SIG-M5 (cell line): Measurements from ENCODE around the gene LRRC42.

Experiments used
- DNase-seq: peaks from one replicate; lab custom pipeline; 2025; lab: John Stamatoyannopoulos, UW

Gene LRRC42, protein sequence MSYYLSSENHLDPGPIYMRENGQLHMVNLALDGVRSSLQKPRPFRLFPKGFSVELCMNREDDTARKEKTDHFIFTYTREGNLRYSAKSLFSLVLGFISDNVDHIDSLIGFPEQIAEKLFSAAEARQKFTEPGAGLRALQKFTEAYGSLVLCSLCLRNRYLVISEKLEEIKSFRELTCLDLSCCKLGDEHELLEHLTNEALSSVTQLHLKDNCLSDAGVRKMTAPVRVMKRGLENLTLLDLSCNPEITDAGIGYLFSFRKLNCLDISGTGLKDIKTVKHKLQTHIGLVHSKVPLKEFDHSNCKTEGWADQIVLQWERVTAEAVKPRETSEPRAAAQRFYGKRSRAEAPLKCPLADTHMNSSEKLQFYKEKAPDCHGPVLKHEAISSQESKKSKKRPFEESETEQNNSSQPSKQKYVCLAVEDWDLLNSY

DNA sequence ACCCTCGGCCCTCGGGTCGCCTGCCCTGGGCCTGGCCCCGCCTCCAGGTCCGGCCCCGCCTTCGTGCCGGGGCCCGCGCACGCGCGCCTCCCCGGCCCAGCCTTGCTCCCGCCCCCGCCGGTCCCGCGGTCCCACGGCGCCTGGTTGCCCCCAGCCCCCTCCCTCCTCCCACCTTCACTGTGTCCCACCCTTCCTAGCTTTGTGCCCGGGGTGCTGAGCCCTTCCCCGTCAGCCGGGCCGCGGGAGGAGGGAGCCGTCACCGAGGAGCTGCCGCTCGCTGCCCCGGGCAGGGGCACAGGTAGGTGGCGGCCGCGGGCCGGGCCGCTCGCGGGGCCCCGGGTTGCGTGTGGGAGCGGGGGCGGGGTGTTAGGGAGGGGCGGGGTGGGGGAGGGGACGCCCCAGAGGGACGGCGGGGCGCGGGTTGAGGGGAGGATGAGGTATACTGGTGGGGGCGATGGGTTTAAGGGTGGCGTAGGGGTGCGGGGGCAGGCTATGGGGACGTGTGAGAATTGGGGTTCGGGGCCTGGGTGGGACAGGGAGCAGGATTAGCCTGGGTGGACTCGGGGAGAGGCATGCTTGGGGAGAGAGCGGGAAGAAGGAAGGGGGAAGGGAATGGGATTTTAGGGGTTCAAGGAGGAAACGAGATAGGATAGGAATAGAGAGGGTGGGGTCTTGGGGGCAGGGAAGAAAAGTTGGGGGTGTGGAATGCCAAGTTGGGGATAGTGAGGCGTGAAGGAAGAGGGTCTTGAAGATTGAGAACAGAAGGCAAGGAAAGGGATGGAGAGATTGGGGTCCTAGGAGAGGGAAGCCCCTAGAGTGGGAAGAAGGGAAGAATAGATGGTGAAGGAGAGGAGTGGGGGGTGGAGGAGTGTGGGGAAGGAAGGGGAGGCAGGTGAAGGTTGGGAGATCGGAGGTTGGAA lies at the start of gene LRRC42:
Gene LRRC42, plus strand, starts transcription at position 99 of the 920 bp plus-strand sequence. CDS start 5,650 bp downstream, outside the sequence.
- no peak for DNase-seq

DNA sequence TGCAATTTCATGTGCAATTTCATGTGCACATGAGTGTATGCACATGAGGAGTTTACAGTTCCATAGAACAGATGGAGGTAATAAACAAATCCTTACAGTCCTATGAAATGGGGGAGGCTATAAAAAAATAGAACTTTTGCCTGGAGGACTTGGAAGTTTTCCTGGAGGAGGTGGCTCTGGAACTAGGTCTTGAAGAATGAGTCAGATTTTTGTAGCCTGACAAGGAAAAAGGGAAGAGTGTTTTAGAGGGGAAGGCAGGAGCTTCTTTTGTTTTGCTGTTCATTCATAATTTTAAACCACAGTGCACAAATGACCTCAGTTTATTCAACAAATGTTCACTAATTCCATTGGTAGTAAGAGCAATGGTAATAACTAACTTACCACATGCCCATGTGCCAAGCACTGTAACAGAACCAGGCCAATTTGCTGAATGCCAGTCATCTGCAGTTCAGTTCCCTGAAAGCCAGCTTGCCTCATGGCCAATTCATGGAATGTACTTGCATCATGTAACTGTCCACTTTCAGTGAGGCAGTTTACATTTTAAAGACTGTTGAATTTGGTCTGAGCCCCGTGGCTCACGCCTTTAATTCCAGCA lies 49.4 kb upstream of the LRRC42 start:
- no peak for DNase-seq

DNA sequence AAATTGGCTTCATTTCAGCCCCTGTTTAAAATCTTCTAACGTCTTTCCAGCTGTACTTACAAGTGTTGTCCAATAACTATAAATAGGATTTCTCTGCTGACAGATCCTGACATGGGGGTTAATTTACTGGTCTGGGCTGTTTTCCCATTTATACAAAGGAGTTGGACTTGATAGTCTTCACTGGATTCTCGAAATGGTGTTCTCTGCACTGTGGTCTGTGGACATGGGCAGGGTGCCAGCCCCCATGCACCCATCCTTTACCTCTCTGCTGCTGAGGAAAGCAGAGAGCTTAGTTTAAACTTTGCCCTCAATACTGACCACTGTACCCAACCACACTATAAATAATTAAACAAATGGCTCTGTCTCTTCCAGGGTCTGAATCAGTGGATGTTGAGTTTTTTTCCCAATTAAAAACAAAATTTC lies 46.9 kb upstream of the LRRC42 start:
- DNase-seq = no peak

DNA sequence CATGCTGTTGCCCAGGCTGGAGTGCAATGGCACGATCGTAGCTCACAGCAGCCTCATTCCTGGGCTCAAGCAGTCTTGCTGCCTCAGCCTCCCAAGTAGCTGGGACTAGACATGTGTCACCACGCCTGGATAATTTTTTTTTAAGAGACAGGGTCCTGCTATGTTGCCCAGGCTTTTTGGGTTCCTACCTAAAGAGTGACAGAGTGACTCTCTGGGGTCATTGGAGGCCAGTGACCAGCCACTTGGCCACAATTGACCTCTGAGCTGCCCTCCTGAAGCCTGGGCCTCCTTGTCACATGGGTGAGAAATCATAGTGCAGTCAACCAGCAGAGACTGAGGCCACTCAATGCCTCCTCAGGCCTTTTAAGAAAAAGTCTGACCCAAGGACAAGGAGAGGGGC lies 46.4 kb upstream of the LRRC42 start:
- DNase-seq = no peak

DNA sequence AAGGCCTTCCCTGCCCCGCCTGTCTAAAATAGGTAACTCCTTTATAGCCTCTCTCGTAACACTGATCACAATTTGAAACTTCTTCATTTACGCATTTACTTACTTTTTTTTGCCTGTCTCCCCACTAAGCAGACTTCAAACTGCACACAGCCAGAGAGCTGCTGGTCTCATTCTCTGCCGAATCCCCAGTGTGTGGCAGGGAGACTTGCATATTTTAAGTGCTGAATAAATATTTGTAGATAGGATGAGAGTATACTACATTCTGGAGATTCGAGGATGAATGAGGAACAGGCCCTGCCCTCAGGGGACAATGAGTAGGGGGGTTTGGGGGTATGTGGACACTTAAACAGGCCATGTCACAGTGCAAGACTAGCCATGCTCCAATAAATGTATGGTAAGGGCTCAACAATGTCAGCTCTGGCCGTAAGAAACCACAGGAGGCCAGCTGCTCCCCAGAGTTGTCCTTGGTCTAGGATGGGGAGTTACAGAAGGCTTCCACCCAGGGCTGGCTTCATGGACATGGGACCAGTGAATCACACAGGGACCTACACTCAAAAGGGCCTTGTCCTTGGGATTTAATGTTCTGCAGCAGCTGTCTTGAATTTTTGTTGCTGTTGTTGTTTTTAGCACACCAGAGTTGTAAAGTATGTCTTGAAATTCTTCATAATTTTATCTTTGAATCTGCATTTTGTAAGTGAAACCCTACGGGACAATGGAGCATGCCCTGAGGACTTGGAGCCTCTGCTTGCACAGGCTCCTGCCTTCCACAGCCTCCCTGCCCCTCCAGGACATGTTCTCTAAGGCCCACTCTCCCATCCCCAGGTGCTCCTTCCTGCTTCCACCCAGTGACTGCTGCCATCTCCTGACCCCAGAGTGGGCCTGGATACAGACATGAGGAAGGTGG lies 43.7 kb upstream of the LRRC42 start:
- no peak for DNase-seq

DNA sequence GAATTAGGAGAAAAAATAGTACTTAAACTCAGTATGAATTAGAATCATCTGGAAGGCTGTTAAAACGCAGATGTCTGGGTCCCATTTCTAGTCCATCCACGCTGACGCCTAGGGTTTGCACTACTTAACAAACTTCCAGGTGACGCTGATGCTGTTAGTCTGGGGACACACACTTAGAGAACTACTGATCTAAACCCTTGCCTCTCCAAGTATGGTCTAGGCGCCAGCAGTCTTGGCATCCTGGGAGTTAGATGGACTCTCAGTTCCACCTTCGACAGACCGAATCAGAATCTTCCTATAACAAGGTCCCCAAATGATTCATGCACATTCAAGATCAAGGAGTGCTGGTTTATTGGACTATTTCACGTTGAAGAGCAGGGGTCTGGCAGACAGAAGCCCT lies 40.6 kb upstream of the LRRC42 start:
- DNase-seq = no peak

DNA sequence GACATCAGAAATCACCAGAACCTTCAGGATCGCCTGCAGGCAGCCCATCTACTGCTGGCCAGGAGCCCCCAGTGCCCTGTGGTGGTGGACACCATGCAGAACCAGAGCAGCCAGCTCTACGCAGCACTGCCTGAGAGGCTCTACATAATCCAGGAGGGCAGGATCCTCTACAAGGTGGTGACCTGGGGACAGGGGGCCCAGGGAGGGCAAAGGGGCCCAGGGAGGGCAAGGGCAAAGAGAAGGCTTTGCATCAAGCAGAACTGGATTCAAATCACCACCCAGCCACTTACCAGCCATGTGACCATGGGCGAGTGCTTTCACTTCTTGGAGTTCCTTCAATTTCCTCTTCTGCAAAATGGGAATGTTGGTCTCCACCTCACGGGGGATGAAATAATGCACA lies 40.0 kb upstream of the LRRC42 start:
- DNase-seq = no peak

DNA sequence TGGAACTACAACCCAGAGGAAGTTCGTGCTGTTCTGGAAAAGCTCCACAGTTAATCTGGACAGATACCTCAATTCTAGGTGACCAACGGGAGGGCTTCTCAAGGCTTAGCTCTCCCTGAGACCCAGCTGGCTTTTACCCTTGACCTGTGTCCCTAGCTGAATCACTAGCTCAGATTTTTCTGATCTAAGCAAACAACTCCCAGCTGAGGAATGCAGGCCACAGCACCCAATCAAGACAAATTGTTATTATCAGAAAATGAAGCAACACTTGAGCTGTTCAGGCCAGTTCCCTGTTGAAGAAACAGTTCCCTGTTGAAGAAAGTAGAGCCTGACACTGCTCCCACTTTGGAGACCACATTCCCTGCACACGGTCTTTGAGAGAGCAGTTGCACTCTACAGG lies 36.2 kb upstream of the LRRC42 start:
- no peak for DNase-seq

DNA sequence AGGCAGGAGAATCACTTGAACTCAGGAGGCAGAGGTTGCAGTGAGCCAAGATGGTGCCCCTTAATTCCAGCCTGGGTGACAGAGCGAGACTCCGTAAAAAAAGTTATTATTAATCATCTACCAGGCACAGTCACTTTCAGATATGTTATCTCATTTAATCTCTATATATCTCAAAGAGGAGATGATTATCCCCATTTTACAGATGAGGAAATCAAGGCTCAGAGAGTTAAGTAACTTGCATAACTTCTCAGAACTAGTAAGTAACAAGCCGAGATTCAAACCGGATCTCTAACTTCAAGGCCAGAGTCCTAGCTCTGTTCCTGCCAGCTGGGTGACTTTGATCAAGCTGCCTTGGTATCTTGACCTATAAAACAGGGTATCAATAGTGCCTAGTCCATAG lies 34.7 kb upstream of the LRRC42 start:
- no peak for DNase-seq

DNA sequence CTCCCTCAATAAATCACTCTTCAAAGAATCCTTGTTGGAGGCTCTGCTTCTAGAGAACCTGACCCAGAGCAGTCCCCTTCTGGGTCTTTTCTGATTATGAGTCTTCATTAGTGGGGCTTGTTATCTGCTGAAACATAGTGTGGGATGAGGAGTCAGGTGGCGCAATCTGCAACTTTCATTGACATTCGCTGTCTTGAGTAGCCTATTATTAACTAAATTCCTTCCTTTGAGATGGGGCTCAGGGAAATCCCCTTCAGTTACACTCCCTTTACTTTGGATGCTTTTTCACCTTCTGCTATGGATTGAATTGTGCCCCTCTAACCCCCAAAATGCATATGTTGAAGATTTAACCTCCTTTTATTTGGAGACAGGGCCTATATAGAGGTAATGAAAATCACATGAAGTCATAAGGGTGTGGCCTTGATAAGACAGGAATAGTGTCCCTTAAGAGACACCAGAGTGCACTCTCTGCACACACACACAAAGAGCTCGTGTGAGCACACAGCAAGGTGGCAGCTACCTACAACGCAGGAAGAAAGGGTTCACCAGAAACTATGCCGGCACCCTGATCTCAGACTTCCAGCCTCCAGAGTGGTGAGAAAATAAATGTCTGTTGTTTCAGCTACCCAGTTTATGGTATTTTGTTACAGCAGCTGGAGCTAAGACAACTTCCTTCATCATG lies 32.7 kb upstream of the LRRC42 start:
- DNase-seq = no peak

DNA sequence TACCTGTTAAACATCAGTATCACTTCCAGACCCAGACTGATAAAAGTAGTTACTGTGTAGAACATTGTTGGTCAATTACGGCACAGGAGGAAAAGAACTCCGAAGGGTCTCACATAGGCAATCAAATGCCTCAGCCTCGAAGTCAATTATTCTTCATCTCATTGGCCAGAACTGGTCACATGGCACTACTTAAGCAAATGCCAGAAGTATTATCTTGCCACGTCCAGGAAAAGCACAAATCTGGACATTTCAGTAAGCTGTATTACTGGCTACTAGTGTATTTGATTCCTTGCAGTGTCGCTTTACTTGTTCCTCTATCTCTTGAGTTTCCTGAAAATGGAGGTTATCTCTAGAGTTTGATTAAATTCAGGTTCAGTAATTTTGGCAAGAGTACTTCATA lies 27.8 kb upstream of the LRRC42 start:
- DNase-seq = no peak

DNA sequence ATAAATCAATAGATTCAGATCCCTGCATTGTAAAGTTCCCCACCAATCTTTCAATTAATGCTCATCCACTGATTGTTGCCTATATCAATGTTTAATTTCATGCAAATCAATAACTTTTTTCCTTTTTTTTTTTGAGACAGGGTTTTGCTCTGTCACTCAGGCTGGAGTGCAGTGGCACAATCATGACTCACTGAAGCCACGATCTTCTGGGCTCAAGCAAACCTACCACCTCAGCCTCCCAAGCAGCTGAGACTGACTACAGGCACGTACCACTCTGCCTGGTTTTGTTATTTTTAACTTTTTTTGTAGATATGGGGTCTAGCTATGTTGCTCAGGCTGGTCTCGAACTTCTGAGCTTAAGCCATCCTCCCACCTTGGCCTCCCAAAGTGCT lies 26.5 kb upstream of the LRRC42 start:
- DNase-seq = no peak

DNA sequence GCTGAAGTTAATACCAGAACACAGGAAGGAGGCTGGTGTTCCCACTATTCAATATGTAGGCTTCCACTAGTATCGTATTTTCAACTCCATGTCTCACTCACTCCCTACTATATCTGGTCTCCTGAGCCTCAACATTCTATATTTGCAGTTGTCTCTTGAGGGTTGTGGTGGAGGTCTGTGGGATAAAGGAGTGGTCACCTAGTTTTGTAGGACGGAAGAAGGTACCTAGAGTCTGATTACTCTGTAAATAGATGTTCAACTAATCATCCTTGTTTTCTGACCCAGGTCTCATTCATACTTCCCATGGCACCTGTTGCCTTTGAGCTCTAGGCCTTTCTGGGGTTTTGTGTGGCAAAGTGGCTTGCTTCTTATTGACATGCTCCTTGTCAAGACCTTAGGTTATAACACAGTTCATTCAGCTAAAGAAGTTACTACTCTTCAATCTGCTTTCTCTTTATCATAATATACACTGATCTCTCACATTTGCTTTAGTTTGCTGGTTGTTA lies 18.7 kb upstream of the LRRC42 start:
- DNase-seq = no peak

DNA sequence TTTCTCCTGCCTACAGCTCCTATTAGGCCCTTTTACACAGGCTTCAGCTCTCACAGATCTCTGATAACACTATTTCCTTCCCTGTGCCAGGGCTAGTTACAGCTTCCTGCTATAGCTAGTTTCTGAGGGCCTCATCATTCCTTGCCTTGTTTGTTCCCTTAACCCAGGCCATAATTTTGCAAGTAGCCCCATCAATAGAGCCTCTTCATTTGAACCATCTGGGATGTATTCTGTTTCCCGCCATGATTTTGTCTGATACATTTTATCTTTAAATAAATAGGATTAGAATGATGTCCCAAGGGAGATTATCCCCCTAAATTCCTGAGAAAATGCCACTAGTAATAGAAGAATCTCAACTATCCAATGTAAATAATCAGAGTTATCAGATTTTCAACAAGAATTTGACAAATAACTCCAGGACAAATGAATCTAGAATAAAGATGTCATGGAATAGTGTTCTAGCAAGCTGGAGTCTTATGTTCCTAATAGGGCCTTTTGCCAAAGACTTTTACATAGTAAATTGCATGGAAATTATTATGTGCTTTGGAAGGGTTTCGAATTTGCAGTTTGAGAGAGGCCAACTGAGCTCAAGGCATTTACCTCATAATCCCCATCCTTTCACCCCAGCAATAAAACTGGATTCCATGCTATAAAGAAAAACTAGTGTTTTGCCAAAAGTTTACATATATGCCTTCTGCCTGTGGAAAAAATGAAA lies 16.7 kb upstream of the LRRC42 start:
- DNase-seq = no peak

DNA sequence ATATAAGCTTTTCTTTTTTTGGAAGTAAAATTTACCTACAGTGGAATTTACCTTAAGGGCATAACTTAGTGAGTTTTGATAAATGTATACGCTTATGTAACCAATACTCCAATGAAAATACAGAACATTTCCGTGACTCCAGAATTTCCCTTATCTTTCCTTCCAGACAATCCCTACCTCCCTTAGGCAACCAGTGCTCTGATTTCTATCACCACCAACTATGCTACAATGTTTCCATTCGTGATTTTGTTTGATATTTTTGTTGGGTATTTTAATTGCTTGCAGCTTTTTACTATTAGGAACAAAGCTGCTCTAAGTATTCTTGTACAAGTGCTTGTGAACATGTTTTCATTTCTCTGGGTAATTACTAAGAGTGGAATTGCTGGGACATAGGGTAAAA lies 15.2 kb upstream of the LRRC42 start:
- no peak for DNase-seq

DNA sequence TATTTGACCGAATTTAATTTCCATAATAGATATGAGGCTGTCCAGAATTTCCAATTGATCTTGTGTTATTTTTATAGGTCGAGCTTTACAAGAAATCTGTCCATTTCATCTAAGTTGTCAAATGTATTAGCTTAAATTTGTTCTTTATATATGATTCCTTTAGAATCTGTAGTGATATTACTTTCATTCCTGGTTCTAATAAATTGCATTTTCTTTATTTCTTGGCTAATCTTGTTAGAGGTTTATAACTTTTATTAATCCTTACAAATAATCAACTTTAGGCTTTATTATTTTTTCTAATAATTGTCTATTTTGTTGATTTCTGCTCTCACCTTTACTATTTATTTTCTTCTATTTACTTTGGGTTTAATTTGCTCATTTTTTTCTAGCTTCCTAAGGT lies 14.6 kb upstream of the LRRC42 start:
- DNase-seq = no peak

DNA sequence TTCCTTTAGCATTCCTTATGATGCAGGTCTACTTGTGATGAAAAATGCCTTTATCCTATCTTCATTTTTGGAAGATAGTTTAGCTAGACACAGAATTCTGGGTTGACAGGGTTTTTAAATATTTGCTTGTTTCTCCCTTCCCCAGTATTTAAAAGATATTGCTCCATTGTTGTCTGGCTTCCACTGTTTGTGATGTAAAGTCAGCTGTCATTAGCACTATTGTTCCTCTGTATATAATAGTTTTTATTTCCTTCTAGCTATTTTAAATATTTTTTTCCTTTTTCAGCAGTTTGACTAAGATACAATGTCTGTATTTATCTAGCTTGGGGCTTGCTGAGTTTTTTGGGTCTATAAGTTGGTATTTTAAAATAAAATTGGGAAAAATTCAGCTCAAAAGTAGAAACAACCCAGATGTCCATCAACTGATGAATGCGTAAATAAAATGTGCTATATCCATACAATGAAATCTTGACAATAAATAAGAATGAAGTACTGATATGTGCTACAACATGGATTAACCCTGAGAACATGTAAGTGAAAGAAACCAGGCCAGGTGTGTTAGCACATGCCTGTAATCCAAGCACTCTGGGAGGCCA lies 11.9 kb upstream of the LRRC42 start:
- no peak for DNase-seq

DNA sequence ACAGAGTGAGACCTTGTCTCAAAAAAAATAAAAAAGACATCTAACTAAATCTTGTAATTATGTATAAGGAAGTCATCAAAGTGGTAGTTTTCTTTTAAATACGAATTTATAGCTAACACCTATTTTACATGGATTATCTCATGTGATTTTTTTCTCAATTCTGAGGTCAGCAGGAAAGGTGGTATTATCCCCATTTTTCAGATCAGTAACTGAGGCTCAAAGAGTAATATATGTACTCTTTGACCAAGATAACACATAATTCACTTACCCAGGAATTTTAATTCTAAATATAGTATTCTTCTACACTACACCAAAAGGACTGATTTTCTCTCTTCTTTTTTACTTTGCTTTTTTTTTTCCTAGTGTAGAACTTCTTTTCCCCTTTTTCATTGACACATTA lies 9.7 kb upstream of the LRRC42 start:
- no peak for DNase-seq

DNA sequence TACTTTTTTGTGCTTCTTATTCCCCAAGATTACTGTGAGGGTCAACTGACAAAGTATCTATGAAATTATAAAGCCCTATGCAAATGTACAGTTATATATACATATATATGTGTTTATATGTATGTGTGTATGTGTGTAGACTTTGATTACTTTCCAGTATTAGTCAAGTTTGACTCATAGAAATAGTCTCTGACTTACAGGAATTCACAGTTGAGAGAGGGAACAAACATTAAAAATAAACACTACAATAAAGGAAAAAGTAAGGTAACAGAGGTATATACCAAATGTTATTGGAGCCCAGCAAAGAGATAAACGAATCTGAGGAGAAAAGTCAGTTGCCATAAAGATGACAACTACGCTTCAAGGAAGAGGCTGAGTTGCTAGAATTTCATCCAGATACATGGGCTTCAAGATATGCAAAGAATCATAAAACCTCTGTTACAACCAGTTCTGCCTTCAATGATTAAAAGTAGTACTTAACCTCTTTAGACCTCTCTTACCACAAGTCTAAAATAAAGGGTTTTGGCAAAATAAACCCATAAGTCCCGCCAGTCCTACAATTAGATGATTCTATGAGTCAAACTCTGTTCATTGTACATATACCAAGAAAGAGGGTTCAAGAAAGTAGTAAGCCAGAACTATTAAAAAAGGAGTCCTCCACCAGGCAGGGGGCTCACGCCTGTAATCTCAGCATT lies 7.9 kb upstream of the LRRC42 start:
- no peak for DNase-seq
